Thoracic aorta (tissue), 2 donors: ENCODE data around the gene OSGIN1. TPM values are rescaled to one million over a fixed set of nuclear protein-coding genes. Genes with fewer than 3 reads are reported as not detected.

Source experiments
- ATAC-seq: fragments of 150-250 bp; one replicate; pipeline ENCODE4 v1.8.0; 2017; ENCODE audit warnings: low read depth; ENCODE audit not compliant: insufficient number of reproducible peaks, low FRiP score
- DNase-seq: peaks from one replicate; pipeline ENCODE4 v3.0.0-alpha.2; 2020; ENCODE audit warnings: low spot score
- H3K27ac ChIP-seq, 2 donors: fragments of 200-600 bp; sonication (generic); 1 replicate in 1 of 2; 2 replicates in 1 of 2; pipeline ENCODE4 v1.5.1; 2016; ENCODE audit warnings: mild to moderate bottlenecking in 2 of 2, moderate library complexity in 2 of 2
- H3K27me3 ChIP-seq: fragments of 200-600 bp; sonication (generic); replicated peaks from 2 replicates; pipeline ENCODE4 v1.6.0; 2016; ENCODE audit warnings: mild to moderate bottlenecking; ENCODE audit not compliant: insufficient read depth
- H3K36me3 ChIP-seq: fragments of 200-600 bp; sonication (generic); one replicate; pipeline ENCODE4 v1.5.1; 2016
- H3K4me1 ChIP-seq, 2 donors: fragments of 200-600 bp; sonication (generic); 1 replicate in 1 of 2; 2 replicates in 1 of 2; pipeline versions ENCODE4 v1.5.1 to v1.6.0; 2016; ENCODE audit warnings: low read depth in 2 of 2, mild to moderate bottlenecking in 1 of 2; ENCODE audit not compliant: control insufficient read depth in 1 of 2
- H3K4me3 ChIP-seq: fragments of 200-600 bp; sonication (generic); 2 replicates; pipeline ENCODE4 v1.5.1; 2016; ENCODE audit warnings: mild to moderate bottlenecking
- H3K9me3 ChIP-seq: fragments of 200-600 bp; sonication (generic); 2 replicates; pipeline ENCODE4 v1.5.1; 2016
- total RNA-seq, 2 donors: library from RNA; depleted of rRNA; stranded (reverse); fragments of >200 nt; gene quantifications; one replicate each; pipeline versions ENCODE4 v1.1.0 to v1.2.3, GENCODE V29; 2016
- TF ChIP-seq, protein P1 (sequence below): fragments of 200-600 bp; sonication (generic); IDR thresholded peaks from one replicate; pipeline ENCODE4 v1.5.1; 2019; ENCODE audit warnings: antibody characterized with exemption

Gene OSGIN1
- total RNA-seq, 2 donors from 2014 or later = 3.7 to 16.2 TPM

DNA sequence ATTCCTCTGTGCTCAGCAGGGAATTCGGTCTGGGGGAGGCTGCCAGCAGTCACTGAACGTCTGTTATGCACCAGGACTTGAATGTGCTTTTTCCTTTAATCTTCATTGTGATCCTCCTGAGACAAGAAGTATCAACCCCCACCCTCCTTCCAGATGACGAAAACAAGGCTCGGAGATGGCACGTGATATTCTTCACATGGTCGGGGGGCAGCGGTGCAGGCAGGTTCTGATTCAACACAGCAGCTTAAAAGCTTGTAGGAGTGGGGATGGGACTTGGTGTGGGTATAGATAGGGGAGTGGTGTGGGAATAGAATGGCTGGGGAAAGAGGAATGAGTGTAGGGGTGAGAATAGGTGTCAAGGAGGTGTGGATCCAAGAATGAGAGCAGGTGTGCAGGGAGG, 21.4 kb downstream of the OSGIN1 start:
- TF ChIP-seq, protein P1, sequence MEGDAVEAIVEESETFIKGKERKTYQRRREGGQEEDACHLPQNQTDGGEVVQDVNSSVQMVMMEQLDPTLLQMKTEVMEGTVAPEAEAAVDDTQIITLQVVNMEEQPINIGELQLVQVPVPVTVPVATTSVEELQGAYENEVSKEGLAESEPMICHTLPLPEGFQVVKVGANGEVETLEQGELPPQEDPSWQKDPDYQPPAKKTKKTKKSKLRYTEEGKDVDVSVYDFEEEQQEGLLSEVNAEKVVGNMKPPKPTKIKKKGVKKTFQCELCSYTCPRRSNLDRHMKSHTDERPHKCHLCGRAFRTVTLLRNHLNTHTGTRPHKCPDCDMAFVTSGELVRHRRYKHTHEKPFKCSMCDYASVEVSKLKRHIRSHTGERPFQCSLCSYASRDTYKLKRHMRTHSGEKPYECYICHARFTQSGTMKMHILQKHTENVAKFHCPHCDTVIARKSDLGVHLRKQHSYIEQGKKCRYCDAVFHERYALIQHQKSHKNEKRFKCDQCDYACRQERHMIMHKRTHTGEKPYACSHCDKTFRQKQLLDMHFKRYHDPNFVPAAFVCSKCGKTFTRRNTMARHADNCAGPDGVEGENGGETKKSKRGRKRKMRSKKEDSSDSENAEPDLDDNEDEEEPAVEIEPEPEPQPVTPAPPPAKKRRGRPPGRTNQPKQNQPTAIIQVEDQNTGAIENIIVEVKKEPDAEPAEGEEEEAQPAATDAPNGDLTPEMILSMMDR = no peak
- no peak overlapping the region for H3K27ac ChIP-seq
- H3K27me3 ChIP-seq = no peaks in the 10 kb centered on the region
- DNase-seq (no peak), ATAC-seq (no peak)
- no peaks in the 10 kb centered on the region for H3K36me3 ChIP-seq
- H3K4me3 ChIP-seq = no peak overlapping the region
- no peaks in the 10 kb centered on the region for H3K9me3 ChIP-seq
- no peaks in the 10 kb centered on the region for H3K4me1 ChIP-seq

DNA sequence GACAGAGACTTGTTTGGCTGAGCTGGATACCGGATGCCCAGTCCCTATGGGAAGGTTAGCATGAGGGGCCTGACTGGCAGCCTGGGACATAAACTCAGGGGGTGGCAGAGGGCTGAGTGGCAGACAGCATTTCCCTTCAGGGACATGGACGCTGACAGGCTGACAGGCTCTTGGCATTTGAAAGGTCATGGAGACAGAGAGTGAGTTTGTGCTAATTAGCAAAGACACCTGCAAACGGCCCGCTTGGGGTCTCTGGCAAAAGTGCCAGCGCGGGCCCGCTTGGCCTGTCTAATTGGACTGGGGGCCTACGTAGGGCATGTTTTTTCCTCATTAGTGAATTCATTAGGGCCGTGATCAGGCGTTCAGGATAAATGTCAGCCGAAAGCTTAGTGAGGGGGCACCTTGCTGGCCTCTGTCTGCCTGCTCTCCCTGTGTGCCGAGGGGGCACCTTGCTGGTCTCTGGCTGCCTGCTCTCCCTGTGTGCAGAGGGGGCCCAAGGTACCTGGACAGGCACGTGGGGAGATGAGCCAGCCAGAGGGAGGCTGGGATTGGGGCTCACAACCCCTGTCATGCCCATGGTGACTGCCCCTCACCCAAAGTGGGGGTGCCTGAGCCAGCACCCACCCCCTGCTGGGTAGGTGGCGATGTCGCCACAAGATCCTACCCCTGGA, 22.7 kb downstream of the OSGIN1 start:
- no peaks in the 10 kb centered on the region for H3K36me3 ChIP-seq
- no peaks in the 10 kb centered on the region for H3K4me1 ChIP-seq
- no peaks in the 10 kb centered on the region for H3K9me3 ChIP-seq
- DNase-seq (no peak), ATAC-seq (no peak)
- TF ChIP-seq, protein P1 = no peak
- no peaks in the 10 kb centered on the region for H3K27me3 ChIP-seq
- no peak overlapping the region for H3K27ac ChIP-seq
- no peak overlapping the region for H3K4me3 ChIP-seq

DNA sequence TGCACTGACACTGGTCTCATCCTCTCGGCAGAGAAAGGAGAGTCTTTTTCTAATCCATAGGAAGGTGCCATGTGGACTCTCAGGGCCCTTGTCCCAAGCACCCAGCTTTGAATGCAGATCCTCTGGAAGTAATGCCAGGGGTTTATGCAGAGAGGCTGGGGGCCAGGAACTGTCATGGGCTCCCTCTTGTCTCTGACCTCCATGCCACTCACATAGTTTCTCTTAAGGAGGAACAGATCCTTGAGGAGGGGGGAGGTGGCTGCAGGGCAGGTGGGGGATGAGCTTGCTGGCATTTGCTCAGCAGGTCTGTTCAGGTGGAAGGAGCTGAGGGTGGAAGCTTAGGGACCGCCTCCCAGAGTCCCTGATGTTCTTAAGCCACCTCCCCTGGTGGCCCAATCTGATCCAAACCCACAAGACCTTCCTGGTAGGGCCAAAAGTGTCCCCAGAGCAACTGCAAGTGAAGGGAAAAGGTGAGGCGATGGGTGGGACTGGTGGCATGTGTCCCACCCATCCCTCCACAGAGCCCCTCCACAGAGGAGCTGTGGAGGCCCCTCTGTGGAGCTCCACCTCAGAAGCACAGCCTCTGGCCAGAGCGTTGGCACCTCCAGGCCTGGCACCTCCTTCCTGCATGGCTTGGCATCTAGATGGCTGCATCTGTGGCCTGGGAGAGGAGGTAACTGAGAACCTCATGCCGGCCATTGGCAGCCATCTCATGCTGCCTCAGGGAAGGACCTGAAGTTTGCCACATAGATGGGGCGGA, 24.2 kb downstream of the OSGIN1 start:
- TF ChIP-seq, protein P1 = no peak
- H3K4me1 ChIP-seq = no peaks in the 10 kb centered on the region
- no peaks in the 10 kb centered on the region for H3K27me3 ChIP-seq
- no peaks in the 10 kb centered on the region for H3K9me3 ChIP-seq
- ATAC-seq (no peak), DNase-seq (no peak)
- no peak overlapping the region for H3K27ac ChIP-seq
- no peak overlapping the region for H3K4me3 ChIP-seq
- H3K36me3 ChIP-seq = no peaks in the 10 kb centered on the region

DNA sequence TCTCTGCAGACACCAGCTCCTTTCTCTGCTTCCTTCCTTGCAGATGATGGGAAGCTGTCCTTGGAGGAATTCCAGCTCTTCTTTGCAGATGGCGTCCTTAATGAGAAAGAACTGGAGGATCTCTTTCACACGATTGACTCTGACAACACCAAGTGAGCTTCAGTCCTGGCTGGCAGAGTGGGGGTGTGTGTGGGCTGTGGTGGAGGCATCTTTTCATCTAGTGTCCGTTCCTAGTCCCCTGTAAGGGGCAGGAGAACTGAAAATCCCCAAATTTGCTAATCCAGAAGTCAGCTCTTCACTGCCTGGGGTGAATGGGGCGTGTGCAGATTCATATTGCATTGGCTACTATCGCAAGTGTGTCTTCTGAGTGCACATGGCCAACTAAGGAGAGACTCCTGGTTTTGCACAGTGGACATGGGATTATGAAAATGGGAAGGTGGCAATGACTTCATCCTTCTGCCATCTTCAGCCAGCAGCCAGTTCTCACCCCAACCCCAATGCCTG, 25.4 kb downstream of the OSGIN1 start:
- no peak for ATAC-seq
- DNase-seq = no peak
- TF ChIP-seq, protein P1 = no peak
- H3K9me3 ChIP-seq = no peaks in the 10 kb centered on the region
- H3K4me1 ChIP-seq = no peaks in the 10 kb centered on the region
- H3K27ac ChIP-seq = no peak overlapping the region
- H3K36me3 ChIP-seq = no peaks in the 10 kb centered on the region
- H3K4me3 ChIP-seq = no peak overlapping the region
- no peaks in the 10 kb centered on the region for H3K27me3 ChIP-seq

DNA sequence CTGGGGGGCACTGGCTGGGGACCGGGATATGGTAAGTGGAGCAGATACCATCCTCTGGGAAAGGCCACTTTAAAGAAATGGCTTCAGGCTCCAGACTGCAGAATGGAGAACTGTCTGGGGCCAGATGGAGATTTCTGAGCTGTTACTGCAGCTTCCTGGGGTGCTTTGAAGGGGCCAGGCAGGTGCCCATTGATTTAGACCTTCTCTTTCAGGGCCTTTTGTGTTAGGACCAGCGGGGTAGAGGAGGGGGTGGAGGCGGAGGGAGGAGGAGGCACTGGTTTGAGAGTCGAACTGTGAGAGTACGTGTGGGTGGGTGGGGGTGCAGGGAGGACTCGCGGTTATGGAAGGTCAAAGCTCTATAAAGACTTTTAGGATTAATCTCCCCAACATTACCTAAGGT, 26.4 kb downstream of the OSGIN1 start:
- DNase-seq (no peak), ATAC-seq (no peak)
- TF ChIP-seq, protein P1 = no peak
- Histone ChIP-seq H3K9me3 (no peaks in the 10 kb centered on the region), H3K4me3 (no peak overlapping the region), H3K27me3 (no peaks in the 10 kb centered on the region), H3K36me3 (no peaks in the 10 kb centered on the region), H3K27ac (no peak overlapping the region), H3K4me1 (no peaks in the 10 kb centered on the region)
